GM12878 (cell line): ENCODE measurements around the gene POGLUT3. TPM values are rescaled to one million over a fixed set of nuclear protein-coding genes. Genes with fewer than 3 reads are reported as not detected.

ENCODE experiments used
- BCLAF1 ChIP-seq: fragments of 450-650 bp; IDR thresholded peaks from 2 replicates; pipeline ENCODE4 v1.6.1; 2017; ENCODE audit warnings: antibody characterized with exemption, mild to moderate bottlenecking, moderate library complexity
- BHLHE40 ChIP-seq, 2 experiments: fragments of 450-650 bp in 1 of 2; IDR thresholded peaks; 2 replicates each; pipeline ENCODE4 v1.6.1; 2011 to 2017; ENCODE audit warnings: low read depth in 2 of 2, borderline replicate concordance in 1 of 2, improper control_type of control experiment in 1 of 2, low read length in 1 of 2, mild to moderate bottlenecking in 1 of 2
- CHD1 ChIP-seq: IDR thresholded peaks from 2 replicates; pipeline ENCODE4 v1.6.1; 2012; ENCODE audit warnings: low read depth, low read length, improper control_type of control experiment
- ETV6 ChIP-seq, 2 experiments: fragments of 450-650 bp in 1 of 2; IDR thresholded peaks in 1 of 2; conservative IDR thresholded peaks in 1 of 2; 2 replicates each; pipeline ENCODE4 v1.6.1; 2014; ENCODE audit warnings: antibody characterized with exemption in 1 of 2, borderline replicate concordance in 1 of 2, low read depth in 1 of 2, mild to moderate bottlenecking in 1 of 2, moderate library complexity in 1 of 2
- EZH2 ChIP-seq: IDR thresholded peaks from 2 replicates; pipeline ENCODE4 v1.6.1; 2012; ENCODE audit warnings: low read depth, mild to moderate bottlenecking, control low read depth, inconsistent platforms, low read length, borderline replicate concordance; ENCODE audit not compliant: control insufficient read depth
- FOXM1 ChIP-seq: IDR thresholded peaks from 2 replicates; pipeline ENCODE4 v1.6.1; 2012; ENCODE audit warnings: low read depth, mild to moderate bottlenecking, inconsistent platforms, low read length, moderate library complexity
- JUND ChIP-seq: IDR thresholded peaks from 2 replicates; pipeline ENCODE4 v1.6.1; 2012; ENCODE audit warnings: low read depth, mild to moderate bottlenecking, low read length, improper control_type of control experiment, moderate library complexity
- NFYB ChIP-seq: IDR thresholded peaks from 2 replicates; pipeline ENCODE4 v1.6.1; 2011; ENCODE audit warnings: low read depth, mild to moderate bottlenecking, low read length, improper control_type of control experiment, moderate library complexity; ENCODE audit not compliant: insufficient read depth
- POLR2A ChIP-seq: IDR thresholded peaks from 2 replicates; pipeline ENCODE4 v1.6.1; 2011; ENCODE audit warnings: low read depth, mild to moderate bottlenecking, low read length
- TARDBP ChIP-seq: IDR thresholded peaks from 2 replicates; pipeline ENCODE4 v1.6.1; 2016; ENCODE audit warnings: borderline replicate concordance
- ZBTB4 ChIP-seq: fragments of 450-650 bp; formaldehyde crosslinking; IDR thresholded peaks from 2 replicates; pipeline ENCODE4 v1.4.0; 2022; ENCODE audit warnings: mild to moderate bottlenecking, moderate library complexity
- polyA plus RNA-seq, 11 experiments: library from polyadenylated mRNA; depleted of rRNA in 4 of 11; unstranded in 6 of 11; stranded (reverse) in 5 of 11; fragments of >200 nt; fragmentation: Nextera tagmentation in 4 of 11; fragmentation: Illumina TruSeq in 1 of 11; extraction: Ambion mirVana in 4 of 11; extraction: Trizol in 1 of 11; gene quantifications; 1 replicate in 1 of 11; 2 replicates in 10 of 11; pipeline versions ENCODE4 v1.2.1 to v1.2.3, GENCODE V29; 2011 to 2016; ENCODE audit warnings: inconsistent platforms in 2 of 11, missing spikeins in 2 of 11, low read depth in 1 of 11
- total RNA-seq, 4 experiments: library from RNA; depleted of rRNA in 3 of 4; stranded (reverse); fragments of >200 nt in 3 of 4; fragmentation: Illumina TruSeq in 1 of 4; extraction: Trizol in 1 of 4; gene quantifications; 2 replicates each; pipeline versions ENCODE4 v1.2.1 to v1.2.3, GENCODE V29; 2013 to 2021
- TF ChIP-seq, protein P1 (sequence below): fragments of 450-650 bp; IDR thresholded peaks from 2 replicates; pipeline ENCODE4 v1.6.1; 2017; ENCODE audit warnings: mild to moderate bottlenecking, low read depth, inconsistent platforms; ENCODE audit not compliant: poor library complexity, severe bottlenecking
- TF ChIP-seq, protein P2 (sequence below): fragments of 450-650 bp; IDR thresholded peaks from 2 replicates; pipeline ENCODE4 v1.6.1; 2017; ENCODE audit warnings: mild to moderate bottlenecking, moderate library complexity
- TF ChIP-seq, protein P3 (sequence below): fragments of 450-650 bp; IDR thresholded peaks from 2 replicates; pipeline ENCODE4 v1.6.1; 2014; ENCODE audit warnings: mild to moderate bottlenecking

Gene POGLUT3
- total and polyA plus RNA-seq, 10 of the 15 experiments (the other 5 are each of a cell fraction or from before 2014, with no cell fraction given), result 3.7 to 21.5 (median 12.9) TPM

DNA sequence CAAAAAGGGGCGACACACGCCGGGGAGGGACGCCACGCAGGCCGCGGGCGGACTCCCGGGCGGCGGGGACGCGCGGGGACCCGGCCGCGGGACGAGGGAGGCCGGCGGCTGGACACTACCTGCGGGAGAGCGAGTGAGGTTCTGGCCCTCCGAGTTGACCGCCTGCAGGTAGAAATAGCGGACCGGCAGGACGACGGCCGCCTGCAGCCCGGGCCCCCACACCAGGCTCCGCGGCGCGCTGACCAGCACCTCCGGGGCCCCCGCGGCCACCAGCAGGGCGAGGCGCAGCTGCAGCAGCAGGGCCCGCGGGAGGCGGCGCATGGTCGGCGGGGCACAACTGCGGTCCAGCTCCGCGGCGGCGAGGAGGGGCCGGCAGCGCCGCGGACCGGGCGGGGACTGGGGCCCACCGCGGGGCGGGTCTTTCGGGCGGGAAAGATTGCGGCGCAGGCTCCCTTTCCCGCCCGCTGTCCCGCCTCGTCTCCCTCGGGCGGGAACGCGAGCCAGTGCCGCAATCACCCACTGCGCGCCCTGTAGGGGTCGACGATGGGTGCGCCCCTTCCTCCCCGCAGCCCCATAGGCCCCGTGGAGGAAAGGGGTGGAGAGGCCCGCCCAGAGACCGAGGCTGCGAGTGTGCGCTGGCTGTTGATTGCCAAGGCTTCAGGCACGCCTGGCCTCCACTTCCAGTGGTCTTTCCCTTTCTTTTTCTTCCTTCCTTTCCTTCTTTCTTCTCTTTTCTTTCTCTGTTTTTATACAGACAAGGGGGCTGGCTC is at the start of gene POGLUT3 (continued):
- TF ChIP-seq, protein P1, sequence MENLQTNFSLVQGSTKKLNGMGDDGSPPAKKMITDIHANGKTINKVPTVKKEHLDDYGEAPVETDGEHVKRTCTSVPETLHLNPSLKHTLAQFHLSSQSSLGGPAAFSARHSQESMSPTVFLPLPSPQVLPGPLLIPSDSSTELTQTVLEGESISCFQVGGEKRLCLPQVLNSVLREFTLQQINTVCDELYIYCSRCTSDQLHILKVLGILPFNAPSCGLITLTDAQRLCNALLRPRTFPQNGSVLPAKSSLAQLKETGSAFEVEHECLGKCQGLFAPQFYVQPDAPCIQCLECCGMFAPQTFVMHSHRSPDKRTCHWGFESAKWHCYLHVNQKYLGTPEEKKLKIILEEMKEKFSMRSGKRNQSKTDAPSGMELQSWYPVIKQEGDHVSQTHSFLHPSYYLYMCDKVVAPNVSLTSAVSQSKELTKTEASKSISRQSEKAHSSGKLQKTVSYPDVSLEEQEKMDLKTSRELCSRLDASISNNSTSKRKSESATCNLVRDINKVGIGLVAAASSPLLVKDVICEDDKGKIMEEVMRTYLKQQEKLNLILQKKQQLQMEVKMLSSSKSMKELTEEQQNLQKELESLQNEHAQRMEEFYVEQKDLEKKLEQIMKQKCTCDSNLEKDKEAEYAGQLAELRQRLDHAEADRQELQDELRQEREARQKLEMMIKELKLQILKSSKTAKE, result no peak
- no peak for TF ChIP-seq JUND
- no peak for TF ChIP-seq CHD1
- TF ChIP-seq BCLAF1, result no peak
- peak; percentile 9 to 27; a peak in 1 of 4 replicates for TF ChIP-seq BHLHE40 (IDR thresholded peaks at IDR 0.05; ENCODE audit: borderline replicate concordance in 1 of 2, low read depth in 2 of 2, low read length in 1 of 2)
- TF ChIP-seq POLR2A, result peak; percentile 84
- TF ChIP-seq ETV6 (conservative IDR thresholded peaks at IDR 0.05 in 1 of 2, IDR thresholded peaks at IDR 0.05 in 1 of 2; ENCODE audit: borderline replicate concordance in 1 of 2, low read depth in 1 of 2), result no peak
- no peak for TF ChIP-seq EZH2
- no peak for TF ChIP-seq FOXM1
- TF ChIP-seq, protein P2, sequence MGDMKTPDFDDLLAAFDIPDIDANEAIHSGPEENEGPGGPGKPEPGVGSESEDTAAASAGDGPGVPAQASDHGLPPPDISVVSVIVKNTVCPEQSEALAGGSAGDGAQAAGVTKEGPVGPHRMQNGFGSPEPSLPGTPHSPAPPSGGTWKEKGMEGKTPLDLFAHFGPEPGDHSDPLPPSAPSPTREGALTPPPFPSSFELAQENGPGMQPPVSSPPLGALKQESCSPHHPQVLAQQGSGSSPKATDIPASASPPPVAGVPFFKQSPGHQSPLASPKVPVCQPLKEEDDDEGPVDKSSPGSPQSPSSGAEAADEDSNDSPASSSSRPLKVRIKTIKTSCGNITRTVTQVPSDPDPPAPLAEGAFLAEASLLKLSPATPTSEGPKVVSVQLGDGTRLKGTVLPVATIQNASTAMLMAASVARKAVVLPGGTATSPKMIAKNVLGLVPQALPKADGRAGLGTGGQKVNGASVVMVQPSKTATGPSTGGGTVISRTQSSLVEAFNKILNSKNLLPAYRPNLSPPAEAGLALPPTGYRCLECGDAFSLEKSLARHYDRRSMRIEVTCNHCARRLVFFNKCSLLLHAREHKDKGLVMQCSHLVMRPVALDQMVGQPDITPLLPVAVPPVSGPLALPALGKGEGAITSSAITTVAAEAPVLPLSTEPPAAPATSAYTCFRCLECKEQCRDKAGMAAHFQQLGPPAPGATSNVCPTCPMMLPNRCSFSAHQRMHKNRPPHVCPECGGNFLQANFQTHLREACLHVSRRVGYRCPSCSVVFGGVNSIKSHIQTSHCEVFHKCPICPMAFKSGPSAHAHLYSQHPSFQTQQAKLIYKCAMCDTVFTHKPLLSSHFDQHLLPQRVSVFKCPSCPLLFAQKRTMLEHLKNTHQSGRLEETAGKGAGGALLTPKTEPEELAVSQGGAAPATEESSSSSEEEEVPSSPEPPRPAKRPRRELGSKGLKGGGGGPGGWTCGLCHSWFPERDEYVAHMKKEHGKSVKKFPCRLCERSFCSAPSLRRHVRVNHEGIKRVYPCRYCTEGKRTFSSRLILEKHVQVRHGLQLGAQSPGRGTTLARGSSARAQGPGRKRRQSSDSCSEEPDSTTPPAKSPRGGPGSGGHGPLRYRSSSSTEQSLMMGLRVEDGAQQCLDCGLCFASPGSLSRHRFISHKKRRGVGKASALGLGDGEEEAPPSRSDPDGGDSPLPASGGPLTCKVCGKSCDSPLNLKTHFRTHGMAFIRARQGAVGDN, result peak; percentile 13; the same call in 1 of the 2 replicates
- TF ChIP-seq, protein P3, sequence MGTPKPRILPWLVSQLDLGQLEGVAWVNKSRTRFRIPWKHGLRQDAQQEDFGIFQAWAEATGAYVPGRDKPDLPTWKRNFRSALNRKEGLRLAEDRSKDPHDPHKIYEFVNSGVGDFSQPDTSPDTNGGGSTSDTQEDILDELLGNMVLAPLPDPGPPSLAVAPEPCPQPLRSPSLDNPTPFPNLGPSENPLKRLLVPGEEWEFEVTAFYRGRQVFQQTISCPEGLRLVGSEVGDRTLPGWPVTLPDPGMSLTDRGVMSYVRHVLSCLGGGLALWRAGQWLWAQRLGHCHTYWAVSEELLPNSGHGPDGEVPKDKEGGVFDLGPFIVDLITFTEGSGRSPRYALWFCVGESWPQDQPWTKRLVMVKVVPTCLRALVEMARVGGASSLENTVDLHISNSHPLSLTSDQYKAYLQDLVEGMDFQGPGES, result no peak
- TF ChIP-seq TARDBP, result no peak
- no peak for TF ChIP-seq ZBTB4
- no peak for TF ChIP-seq NFYB
